HepG2 (cell line): ENCODE data around the gene TUBB. TPM values are rescaled to one million over a fixed set of nuclear protein-coding genes. Genes with fewer than 3 reads are reported as not detected.

ENCODE experiments used
- CBX1 ChIP-seq: IDR thresholded peaks from one replicate; pipeline ENCODE4 v1.6.1; 2016; ENCODE audit warnings: antibody characterized with exemption, low read depth
- CHD4 ChIP-seq: fragments of 200-600 bp; sonication (generic); IDR thresholded peaks from 2 replicates; pipeline ENCODE4 v1.7.0; 2017; ENCODE audit warnings: mild to moderate bottlenecking, low read length, borderline replicate concordance
- EEA1 ChIP-seq: sonication (generic); formaldehyde crosslinking; IDR thresholded peaks from 2 replicates; pipeline ENCODE4 v1.5.1; 2020; ENCODE audit warnings: mild to moderate bottlenecking, missing genetic modification reagents, borderline replicate concordance
- ERF ChIP-seq: IDR thresholded peaks from 2 replicates; pipeline ENCODE4 v1.6.1; 2018; ENCODE audit warnings: missing biosample characterization, missing genetic modification reagents
- ETV5 ChIP-seq: IDR thresholded peaks from 2 replicates; pipeline ENCODE4 v1.6.1; 2018; ENCODE audit warnings: missing biosample characterization, missing genetic modification reagents, inconsistent platforms, borderline replicate concordance
- HOXA9 ChIP-seq: sonication (generic); formaldehyde crosslinking; IDR thresholded peaks from 2 replicates; pipeline ENCODE4 v1.8.1; 2022; ENCODE audit warnings: missing genetic modification reagents, mild to moderate bottlenecking, moderate library complexity, borderline replicate concordance
- KDM5B ChIP-seq: sonication (generic); formaldehyde crosslinking; IDR thresholded peaks from 2 replicates; pipeline ENCODE4 v1.4.0; 2020; ENCODE audit warnings: missing genetic modification reagents, mild to moderate bottlenecking, borderline replicate concordance
- MEIS2 ChIP-seq: sonication (generic); formaldehyde crosslinking; IDR thresholded peaks from 2 replicates; pipeline ENCODE4 v1.9.0; 2021; ENCODE audit warnings: mild to moderate bottlenecking, missing genetic modification reagents
- PHF8 ChIP-seq: sonication (generic); formaldehyde crosslinking; IDR thresholded peaks from 2 replicates; pipeline ENCODE4 v1.5.0; 2020; ENCODE audit warnings: missing genetic modification reagents
- PLRG1 ChIP-seq: fragments of 450-650 bp; conservative IDR thresholded peaks from 2 replicates; pipeline ENCODE4 v1.6.1; 2016
- POGZ ChIP-seq: sonication (generic); formaldehyde crosslinking; IDR thresholded peaks from 2 replicates; pipeline ENCODE4 v1.4.0; 2020; ENCODE audit warnings: mild to moderate bottlenecking, missing genetic modification reagents
- RAD51 ChIP-seq: fragments of 450-650 bp; IDR thresholded peaks from 2 replicates; pipeline ENCODE4 v1.6.1; 2016; ENCODE audit warnings: borderline replicate concordance
- SOX6 ChIP-seq, 2 experiments: fragments of 450-650 bp in 1 of 2; sonication (generic) in 1 of 2; formaldehyde crosslinking in 1 of 2; IDR thresholded peaks; 2 replicates each; pipeline versions ENCODE4 v1.4.0 to v1.6.1; 2017 to 2020; ENCODE audit warnings: antibody characterized with exemption in 1 of 2, mild to moderate bottlenecking in 1 of 2, missing genetic modification reagents in 1 of 2
- ZFX ChIP-seq: sonication (generic); formaldehyde crosslinking; IDR thresholded peaks from 2 replicates; pipeline ENCODE4 v1.4.0; 2020; ENCODE audit warnings: mild to moderate bottlenecking, low read depth, missing genetic modification reagents, moderate library complexity
- ZKSCAN5 ChIP-seq: sonication (generic); formaldehyde crosslinking; IDR thresholded peaks from 2 replicates; pipeline ENCODE4 v1.5.1; 2020; ENCODE audit warnings: mild to moderate bottlenecking, missing genetic modification reagents
- ZNF138 ChIP-seq: sonication (generic); formaldehyde crosslinking; IDR thresholded peaks from 2 replicates; pipeline ENCODE4 v1.5.0; 2020; ENCODE audit warnings: mild to moderate bottlenecking, low read depth, missing genetic modification reagents
- ZNF24 ChIP-seq: fragments of 450-650 bp; IDR thresholded peaks from 2 replicates; pipeline ENCODE4 v1.6.1; 2017; ENCODE audit warnings: antibody characterized with exemption, mild to moderate bottlenecking
- ZNF263 ChIP-seq: sonication (generic); formaldehyde crosslinking; IDR thresholded peaks from 2 replicates; pipeline ENCODE4 v1.4.0; 2020; ENCODE audit warnings: missing genetic modification reagents
- ZNF33A ChIP-seq: sonication (generic); formaldehyde crosslinking; IDR thresholded peaks from 2 replicates; pipeline ENCODE4 v1.5.1; 2020; ENCODE audit warnings: missing genetic modification reagents, mild to moderate bottlenecking, moderate library complexity, borderline replicate concordance
- polyA plus RNA-seq, 8 experiments: library from polyadenylated mRNA; depleted of rRNA in 3 of 8; stranded (reverse) in 7 of 8; unstranded in 1 of 8; fragments of >200 nt; fragmentation: Illumina TruSeq in 4 of 8; extraction: Trizol in 4 of 8; gene quantifications; 2 replicates each; pipeline versions ENCODE4 v1.2.1 to v1.2.3, GENCODE V29; 2011 to 2016; ENCODE audit warnings: low read depth in 4 of 8, missing spikeins in 1 of 8, mixed read lengths in 1 of 8; ENCODE audit not compliant: insufficient read depth in 1 of 8
- total RNA-seq, 5 experiments: library from RNA; depleted of rRNA; stranded (reverse); fragments of >200 nt; fragmentation: Illumina TruSeq; extraction: Trizol; gene quantifications; 2 replicates each; pipeline ENCODE4 v1.2.3, GENCODE V29; 2016; ENCODE audit warnings: low read depth in 1 of 5
- TF ChIP-seq, protein P1 (sequence below): IDR thresholded peaks from 2 replicates; pipeline ENCODE4 v1.6.1; 2016; ENCODE audit warnings: missing genetic modification reagents, missing compliant biosample characterization
- TF ChIP-seq, protein P2 (sequence below): sonication (generic); formaldehyde crosslinking; IDR thresholded peaks from 2 replicates; pipeline ENCODE4 v1.4.0; 2020; ENCODE audit warnings: mild to moderate bottlenecking, missing genetic modification reagents
- TF ChIP-seq, protein P3 (sequence below), 2 experiments: sonication (generic) in 1 of 2; formaldehyde crosslinking in 1 of 2; IDR thresholded peaks; 2 replicates each; pipeline versions ENCODE4 v1.5.1 to v1.6.1; 2011 to 2020; ENCODE audit warnings: borderline replicate concordance in 1 of 2, low read depth in 1 of 2, low read length in 1 of 2, mild to moderate bottlenecking in 1 of 2, missing genetic modification reagents in 1 of 2, moderate library complexity in 1 of 2
- TF ChIP-seq, protein P4 (sequence below), 2 experiments: sonication (generic) in 1 of 2; formaldehyde crosslinking in 1 of 2; IDR thresholded peaks; 2 replicates each; pipeline versions ENCODE4 v1.4.0 to v1.6.1; 2018 to 2020; ENCODE audit warnings: missing genetic modification reagents in 2 of 2, borderline replicate concordance in 1 of 2, low read depth in 1 of 2, mild to moderate bottlenecking in 1 of 2, missing biosample characterization in 1 of 2

The TUBB gene
- total and polyA plus RNA-seq, 2 of the 13 experiments (the other 11 are each of a cell fraction or from before 2014, with no cell fraction given), result 911 to 1,163 TPM

DNA sequence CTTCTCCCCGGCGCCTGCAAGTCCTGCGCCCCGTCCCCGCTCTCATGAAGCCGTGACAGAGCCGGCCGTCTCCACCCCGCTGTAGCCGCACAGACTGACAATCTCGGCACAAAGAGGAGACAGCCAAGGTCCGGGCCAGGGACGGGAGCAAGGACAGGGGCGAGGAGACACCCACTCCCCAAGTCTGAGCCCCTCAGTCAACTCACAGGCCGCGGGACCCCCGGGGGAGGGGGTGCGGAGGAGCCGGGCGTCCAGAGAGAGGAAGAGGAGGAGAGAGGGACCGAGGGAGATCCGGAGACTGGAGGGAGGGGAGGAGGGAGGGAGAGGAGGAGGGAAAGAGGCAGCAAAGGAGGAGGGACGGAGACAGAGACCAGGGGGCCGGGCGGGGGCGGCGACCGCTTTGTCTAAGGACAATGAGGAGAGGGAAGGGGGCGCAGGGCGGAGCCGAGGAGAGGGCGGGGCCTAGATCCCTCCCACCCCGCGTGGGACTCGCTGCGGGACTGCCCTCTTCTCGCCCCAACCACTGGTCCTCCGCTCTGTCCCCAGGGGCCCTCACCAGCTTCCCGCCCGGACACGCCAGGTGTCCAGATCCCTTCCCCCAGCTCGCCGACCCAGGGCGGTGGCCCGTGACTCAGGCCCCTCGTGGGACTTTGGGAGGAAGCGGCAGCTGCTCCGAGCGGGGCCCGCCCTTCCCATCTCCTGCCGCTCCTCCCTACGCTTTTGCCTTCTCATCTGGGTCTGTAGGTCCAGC is 33.1 kb upstream of the TUBB start (continued):
- TF ChIP-seq ZNF24 (no peak), CHD4 (no peak), HOXA9 (no peak), ZNF263 (peak; percentile 99), ZKSCAN5 (CRISPR knock-in tag) (no peak), SOX6 (IDR thresholded peaks at IDR 0.05) (no peak), SOX6 (CRISPR knock-in tag; IDR thresholded peaks at IDR 0.05) (peak; percentile 90), ZFX (CRISPR knock-in tag) (peak; percentile 38), RAD51 (no peak), EEA1 (CRISPR knock-in tag) (no peak), ZNF33A (no peak), ZNF138 (no peak), POGZ (CRISPR knock-in tag) (peak; percentile 60), ERF (CRISPR knock-in tag) (no peak), KDM5B (CRISPR knock-in tag) (peak; percentile 64; the same call in 1 of the 2 replicates), MEIS2 (no peak), PLRG1 (no peak), PHF8 (CRISPR knock-in tag) (peak; percentile 39), CBX1 (no peak), ETV5 (CRISPR knock-in tag) (peak; percentile 29; the same call in 1 of the 2 replicates)
- TF ChIP-seq, protein P1, sequence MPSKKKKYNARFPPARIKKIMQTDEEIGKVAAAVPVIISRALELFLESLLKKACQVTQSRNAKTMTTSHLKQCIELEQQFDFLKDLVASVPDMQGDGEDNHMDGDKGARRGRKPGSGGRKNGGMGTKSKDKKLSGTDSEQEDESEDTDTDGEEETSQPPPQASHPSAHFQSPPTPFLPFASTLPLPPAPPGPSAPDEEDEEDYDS (CRISPR knock-in tag), result no peak; the same call in 1 of the 2 replicates
- TF ChIP-seq, protein P2, sequence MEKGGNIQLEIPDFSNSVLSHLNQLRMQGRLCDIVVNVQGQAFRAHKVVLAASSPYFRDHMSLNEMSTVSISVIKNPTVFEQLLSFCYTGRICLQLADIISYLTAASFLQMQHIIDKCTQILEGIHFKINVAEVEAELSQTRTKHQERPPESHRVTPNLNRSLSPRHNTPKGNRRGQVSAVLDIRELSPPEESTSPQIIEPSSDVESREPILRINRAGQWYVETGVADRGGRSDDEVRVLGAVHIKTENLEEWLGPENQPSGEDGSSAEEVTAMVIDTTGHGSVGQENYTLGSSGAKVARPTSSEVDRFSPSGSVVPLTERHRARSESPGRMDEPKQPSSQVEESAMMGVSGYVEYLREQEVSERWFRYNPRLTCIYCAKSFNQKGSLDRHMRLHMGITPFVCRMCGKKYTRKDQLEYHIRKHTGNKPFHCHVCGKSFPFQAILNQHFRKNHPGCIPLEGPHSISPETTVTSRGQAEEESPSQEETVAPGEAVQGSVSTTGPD (CRISPR knock-in tag), result 0 out of 2 replicates have a peak, but pooled peaks have one; percentile 62
- TF ChIP-seq, protein P3, sequence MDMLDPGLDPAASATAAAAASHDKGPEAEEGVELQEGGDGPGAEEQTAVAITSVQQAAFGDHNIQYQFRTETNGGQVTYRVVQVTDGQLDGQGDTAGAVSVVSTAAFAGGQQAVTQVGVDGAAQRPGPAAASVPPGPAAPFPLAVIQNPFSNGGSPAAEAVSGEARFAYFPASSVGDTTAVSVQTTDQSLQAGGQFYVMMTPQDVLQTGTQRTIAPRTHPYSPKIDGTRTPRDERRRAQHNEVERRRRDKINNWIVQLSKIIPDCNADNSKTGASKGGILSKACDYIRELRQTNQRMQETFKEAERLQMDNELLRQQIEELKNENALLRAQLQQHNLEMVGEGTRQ (IDR thresholded peaks at IDR 0.05; ENCODE audit: low read depth, low read length), result no peak
- TF ChIP-seq, protein P3 (CRISPR knock-in tag; IDR thresholded peaks at IDR 0.05; ENCODE audit: borderline replicate concordance), result no peak
- TF ChIP-seq, protein P4, sequence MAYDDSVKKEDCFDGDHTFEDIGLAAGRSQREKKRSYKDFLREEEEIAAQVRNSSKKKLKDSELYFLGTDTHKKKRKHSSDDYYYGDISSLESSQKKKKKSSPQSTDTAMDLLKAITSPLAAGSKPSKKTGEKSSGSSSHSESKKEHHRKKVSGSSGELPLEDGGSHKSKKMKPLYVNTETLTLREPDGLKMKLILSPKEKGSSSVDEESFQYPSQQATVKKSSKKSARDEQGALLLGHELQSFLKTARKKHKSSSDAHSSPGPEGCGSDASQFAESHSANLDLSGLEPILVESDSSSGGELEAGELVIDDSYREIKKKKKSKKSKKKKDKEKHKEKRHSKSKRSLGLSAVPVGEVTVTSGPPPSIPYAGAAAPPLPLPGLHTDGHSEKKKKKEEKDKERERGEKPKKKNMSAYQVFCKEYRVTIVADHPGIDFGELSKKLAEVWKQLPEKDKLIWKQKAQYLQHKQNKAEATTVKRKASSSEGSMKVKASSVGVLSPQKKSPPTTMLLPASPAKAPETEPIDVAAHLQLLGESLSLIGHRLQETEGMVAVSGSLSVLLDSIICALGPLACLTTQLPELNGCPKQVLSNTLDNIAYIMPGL (CRISPR knock-in tag; IDR thresholded peaks at IDR 0.05; ENCODE audit: borderline replicate concordance in 1 of 2, low read depth in 1 of 2), result peak in 1 of 2 experiments; percentile 77; a peak in 2 of 4 replicates
